Adrenal gland (tissue), 5 donors: ENCODE data around the gene CPM.

ENCODE experiments used
- CTCF ChIP-seq, 6 experiments: fragments of 450-650 bp in 4 of 6; fragments of 200-600 bp in 2 of 6; sonication (generic) in 1 of 6; IDR thresholded peaks; 1 replicate in 5 of 6; 2 replicates in 1 of 6; pipeline versions ENCODE4 v1.5.1 to v1.8.0; 2016 to 2021; ENCODE audit warnings: antibody characterized with exemption in 6 of 6, mild to moderate bottlenecking in 2 of 6, moderate library complexity in 1 of 6
- POLR2A ChIP-seq, 2 donors: fragments of 450-650 bp; IDR thresholded peaks; one replicate each; pipeline ENCODE4 v1.6.1; 2017; ENCODE audit warnings: antibody characterized with exemption in 2 of 2, mild to moderate bottlenecking in 2 of 2, moderate library complexity in 1 of 2
- donor health status: DM: no; HTN: no; CAD: no.

DNA sequence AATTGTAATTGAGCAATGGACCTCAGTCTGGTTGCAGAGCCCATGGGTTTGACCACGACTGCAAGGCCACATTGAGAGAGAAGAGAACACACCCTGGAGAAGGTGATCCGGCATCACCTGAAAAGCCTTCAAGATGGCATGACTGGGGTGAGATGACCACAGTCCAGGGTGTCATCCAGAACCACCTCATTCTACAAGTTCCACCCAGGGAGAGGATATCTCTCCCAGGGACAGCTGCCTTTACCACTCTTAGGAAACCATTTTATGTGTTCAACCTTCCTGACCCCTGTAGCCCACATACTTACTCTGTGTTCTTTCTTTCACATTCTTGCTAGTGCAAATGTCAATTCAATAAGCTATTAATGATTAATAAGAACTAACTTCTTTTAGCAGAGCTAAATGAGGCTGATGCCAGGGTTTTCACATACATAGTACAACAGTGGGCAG is 43.4 kb upstream of the CPM start:
- no peak for TF ChIP-seq CTCF (IDR thresholded peaks at IDR 0.05)
- TF ChIP-seq POLR2A (IDR thresholded peaks at IDR 0.05): no peak
